ENCODE results near the gene UBXN11. TPM values are rescaled to one million over a fixed set of nuclear protein-coding genes. Genes with fewer than 3 reads are reported as not detected.

The UBXN11 gene, protein sequence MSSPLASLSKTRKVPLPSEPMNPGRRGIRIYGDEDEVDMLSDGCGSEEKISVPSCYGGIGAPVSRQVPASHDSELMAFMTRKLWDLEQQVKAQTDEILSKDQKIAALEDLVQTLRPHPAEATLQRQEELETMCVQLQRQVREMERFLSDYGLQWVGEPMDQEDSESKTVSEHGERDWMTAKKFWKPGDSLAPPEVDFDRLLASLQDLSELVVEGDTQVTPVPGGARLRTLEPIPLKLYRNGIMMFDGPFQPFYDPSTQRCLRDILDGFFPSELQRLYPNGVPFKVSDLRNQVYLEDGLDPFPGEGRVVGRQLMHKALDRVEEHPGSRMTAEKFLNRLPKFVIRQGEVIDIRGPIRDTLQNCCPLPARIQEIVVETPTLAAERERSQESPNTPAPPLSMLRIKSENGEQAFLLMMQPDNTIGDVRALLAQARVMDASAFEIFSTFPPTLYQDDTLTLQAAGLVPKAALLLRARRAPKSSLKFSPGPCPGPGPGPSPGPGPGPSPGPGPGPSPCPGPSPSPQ
- total RNA-seq: 1.9 TPM in 2 replicates

DNA sequence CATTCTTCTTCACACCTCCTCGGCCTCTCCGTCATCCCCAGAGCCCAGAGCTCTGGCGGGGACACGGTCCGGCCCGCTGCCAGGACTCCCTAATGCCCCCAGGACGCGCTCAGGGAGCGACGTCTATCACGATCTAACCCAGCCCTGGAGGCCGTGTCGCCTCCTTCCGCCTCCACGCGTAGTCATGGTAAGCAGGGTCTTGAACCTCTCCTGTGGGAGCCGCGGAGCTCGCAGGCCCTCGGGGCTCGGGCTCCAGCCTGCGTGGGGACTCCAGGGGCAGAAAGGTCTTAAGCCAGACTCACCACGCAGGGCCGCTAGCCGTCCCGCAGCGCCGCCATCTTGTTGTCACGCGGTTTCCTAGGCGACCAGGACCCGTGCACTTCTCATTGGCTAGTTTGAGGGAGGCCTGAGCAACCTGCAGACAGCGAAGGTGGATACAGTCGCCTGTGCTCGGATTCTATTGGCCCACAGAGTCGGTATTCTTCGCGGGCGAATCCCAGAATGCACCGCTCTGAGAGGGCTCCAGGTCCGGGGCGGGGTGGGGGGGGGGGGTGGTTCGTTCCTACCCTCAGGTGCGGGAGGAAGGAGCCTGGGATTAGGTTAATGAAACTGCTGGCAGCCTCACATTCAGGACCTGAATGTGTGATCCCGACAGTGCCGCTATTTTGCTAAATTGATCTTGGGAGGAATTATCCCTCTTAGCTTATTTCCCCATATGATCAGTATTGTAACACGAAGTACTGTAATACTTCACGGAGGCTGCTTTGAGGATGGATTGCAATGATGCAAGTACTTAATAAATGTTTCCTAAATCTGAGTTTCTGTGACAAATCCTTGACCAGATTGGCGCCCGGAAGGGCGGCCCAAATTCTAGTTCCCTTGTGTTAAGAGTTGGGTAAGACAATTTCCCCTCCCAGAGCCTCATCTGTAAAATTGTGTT lies at the start of gene UBXN11:
TSS of gene UBXN11 (minus strand) at position 347 of the 940 bp plus-strand sequence. CDS start 3,753 bp downstream, outside the sequence.

DNA sequence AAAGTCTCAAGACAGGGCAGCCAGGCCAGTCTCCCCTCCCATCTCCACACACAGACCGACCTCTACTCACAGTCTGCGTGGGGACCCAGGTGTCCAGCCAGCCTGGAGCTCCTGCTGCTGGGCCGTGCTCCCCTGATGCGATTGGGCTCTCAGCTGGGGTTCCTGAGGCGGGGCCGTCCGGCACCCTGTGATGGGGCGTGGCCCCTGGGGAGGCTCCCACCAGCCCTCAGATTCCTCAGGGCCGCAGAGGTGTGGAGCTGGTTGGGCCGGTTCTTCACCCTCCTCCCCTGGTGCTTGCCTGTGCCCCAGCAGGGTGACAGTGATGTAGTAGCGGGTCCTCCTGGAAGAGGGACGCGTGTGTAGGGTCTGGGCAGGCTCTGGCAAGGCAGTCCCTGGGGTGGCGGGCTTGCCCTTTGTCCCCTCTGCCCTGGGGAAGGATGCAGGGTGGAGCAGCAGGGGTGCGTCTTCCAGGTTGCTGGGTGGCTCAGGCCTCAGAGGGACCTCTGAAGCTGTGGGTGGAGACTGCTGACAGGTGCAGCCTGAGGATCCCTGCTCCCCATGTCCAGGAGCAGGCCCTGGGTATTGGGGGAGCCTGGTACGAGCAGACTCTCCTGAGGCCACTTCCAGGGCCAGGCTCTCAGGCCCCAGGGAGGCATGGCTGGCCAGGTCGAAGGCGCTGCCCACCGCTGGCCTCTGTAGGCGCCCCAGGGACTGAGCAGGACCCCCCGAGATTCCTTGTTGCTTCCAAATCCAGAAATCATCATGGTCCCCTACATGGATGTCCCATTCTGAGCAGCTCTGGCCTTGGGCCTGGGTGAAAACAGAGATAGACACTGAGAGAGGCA lies 47.8 kb upstream of the UBXN11 start, which contains the start of gene CRYBG2:
TSS of gene CRYBG2 (minus strand) at position 155 of the 845 bp plus-strand sequence. CDS start 7,473 bp downstream, outside the sequence.

DNA sequence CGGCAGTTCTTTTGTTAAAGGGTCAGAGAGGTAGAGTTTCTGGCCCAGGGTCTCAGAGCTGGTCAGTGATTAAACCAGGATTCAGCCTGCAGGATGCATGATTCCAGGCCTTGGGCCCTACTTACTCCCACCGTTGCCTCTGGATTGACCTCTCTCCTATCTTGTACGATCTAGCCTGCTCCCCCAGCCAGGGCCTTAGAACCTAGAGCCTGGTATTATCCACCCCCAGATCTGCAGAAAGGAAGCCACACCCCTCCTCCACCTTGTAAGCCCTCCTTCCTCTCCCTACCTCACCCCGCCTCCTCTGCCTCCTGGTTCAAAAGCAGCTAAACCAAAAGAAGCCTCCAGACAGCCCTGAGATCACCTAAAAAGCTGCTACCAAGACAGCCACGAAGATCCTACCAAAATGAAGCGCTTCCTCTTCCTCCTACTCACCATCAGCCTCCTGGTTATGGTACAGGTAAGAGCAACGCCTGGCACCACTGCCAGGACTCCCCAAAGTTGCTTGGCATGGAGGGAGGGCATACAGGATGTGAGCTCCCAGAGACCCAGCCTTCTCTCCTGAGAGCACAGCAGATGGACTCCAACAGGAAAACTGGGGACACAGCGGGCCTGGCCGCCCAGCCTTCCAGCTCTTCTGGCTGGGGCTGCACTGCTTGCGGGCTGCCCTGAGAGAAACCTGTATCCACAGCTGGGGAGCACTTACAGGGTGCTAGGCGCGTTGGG lies 11.3 kb upstream of the UBXN11 start, which contains the start of gene CD52:
TSS of gene CD52 (plus strand) at position 347 of the 726 bp plus-strand sequence. CDS start at position 407, 60 bp downstream.

DNA sequence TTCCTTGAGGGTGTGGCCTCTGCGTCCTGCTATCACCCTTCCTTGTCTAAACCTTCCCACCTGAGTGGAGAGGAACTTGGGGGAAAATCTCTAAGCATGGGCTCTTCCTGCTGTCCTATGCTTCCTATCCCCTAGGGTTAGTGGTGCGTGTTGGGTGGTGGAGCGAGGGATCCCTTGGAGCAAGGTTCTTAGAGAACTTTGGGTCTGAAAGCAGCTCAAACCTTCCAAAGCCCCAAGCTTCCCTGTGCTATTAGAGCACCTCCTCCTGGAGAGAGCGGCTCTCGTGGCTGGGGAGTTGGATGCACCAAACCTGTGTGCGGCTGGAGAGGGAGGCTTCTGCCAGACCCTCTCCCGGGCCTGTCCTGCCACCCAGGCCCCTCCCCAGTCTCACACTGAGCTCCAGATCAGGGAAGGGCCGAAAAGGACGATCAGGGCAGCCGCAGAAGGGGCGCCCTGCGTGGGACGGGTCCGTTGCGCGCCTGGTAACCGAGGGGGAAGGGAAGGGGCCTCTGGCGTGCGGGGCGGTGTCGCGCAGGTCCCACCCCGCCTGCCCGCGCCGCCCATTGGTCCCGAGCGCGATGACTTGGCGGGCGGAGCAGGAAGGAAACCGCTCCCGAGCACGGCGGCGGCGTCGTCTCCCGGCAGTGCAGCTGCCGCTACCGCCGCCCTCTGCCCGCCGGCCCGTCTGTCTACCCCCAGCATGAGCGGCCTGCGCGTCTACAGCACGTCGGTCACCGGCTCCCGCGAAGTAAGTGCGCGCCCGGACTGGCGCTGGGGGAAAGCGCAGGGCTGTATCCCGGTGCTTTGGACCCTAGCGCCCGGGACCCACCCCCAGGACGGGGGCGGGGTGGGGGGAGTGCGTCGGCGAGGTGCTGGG lies 26.7 kb downstream of the UBXN11 start, which contains the start of gene SH3BGRL3:
TSS of gene SH3BGRL3 (plus strand) at position 631 of the 877 bp plus-strand sequence. CDS start at position 701, 70 bp downstream.

DNA sequence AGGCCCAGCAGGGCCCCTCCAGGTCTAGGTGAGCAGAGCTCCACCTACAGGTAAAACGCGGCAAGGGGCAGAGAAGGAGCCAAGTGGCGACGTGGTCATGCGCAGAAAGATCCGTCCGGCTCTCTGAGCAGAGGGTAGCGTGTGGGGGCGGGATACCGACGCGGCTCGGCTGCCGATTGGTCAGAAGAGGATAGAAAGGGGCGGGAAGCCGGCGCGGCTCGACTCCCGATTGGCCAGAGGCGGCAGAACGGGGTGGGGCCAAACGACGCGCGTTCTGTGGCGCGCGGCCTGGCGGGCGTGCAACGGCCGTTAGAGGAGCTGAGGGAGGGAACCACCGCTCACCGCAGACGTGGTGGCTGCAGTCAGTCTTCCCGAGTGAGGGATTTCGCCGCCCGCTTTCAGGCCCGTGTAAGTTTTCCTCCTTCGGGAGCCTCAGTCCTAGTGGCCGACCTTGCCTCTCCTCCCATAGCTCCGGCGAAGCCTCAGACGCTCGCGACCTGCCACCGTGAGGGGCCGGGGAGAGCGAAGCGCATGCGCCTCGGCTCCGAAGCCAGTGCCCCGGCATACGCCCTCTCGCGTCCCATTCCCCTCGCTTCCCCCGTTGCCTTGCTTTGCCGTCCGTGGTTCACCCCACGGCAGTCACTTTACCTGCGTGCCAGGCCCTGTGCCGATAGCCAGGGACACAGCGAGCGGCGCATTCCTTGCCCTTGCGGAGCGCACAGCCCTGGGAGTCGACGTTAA lies 72.4 kb downstream of the UBXN11 start, which contains the start of gene CEP85:
TSS of gene CEP85 (plus strand) at position 298 of the 741 bp plus-strand sequence. CDS start 5,584 bp downstream, outside the sequence.

Other genes with a start within 250 kb of the UBXN11 start
- gene TRIM63, start 239.0 kb downstream of the UBXN11 start, total RNA-seq: not detected in 2 replicates
- 3.6 and 6.1 TPM in 2 replicates for gene PDIK1L, start 194.8 kb downstream of the UBXN11 start, total RNA-seq
- 3.7 and 4.7 TPM in 2 replicates for gene FAM110D, start 147.6 kb downstream of the UBXN11 start, total RNA-seq
- not detected in 2 replicates for gene C1orf232, start 137.7 kb downstream of the UBXN11 start, total RNA-seq
- gene ZNF593, start 136.7 kb downstream of the UBXN11 start, total RNA-seq: 41.5 and 57.4 TPM in 2 replicates
- gene ZNF593OS, start 134.8 kb downstream of the UBXN11 start, total RNA-seq: 0.33 TPM in 1 of 2 replicates, not detected in the other
- not detected in 2 replicates for gene CNKSR1, start 129.1 kb downstream of the UBXN11 start, total RNA-seq
- not detected in 2 replicates for gene CATSPER4, start 116.0 kb downstream of the UBXN11 start, total RNA-seq
- gene CEP85, start 72.4 kb downstream of the UBXN11 start, total RNA-seq: 9.5 and 13.4 TPM in 2 replicates
- gene SH3BGRL3, start 26.6 kb downstream of the UBXN11 start, total RNA-seq: 232 and 233 TPM in 2 replicates
- not detected in 2 replicates for gene CD52, start 11.3 kb upstream of the UBXN11 start, total RNA-seq
- not detected in 2 replicates for gene CRYBG2, start 47.5 kb upstream of the UBXN11 start, total RNA-seq
- gene ZNF683, start 66.1 kb upstream of the UBXN11 start, total RNA-seq: not detected in 2 replicates
- not detected in 2 replicates for gene LIN28A, start 104.2 kb upstream of the UBXN11 start, total RNA-seq
- 53.6 and 59.0 TPM in 2 replicates for gene DHDDS, start 125.7 kb upstream of the UBXN11 start, total RNA-seq
- gene HMGN2, start 165.8 kb upstream of the UBXN11 start, total RNA-seq: 462 and 532 TPM in 2 replicates
- 19.1 and 21.0 TPM in 2 replicates for gene RPS6KA1, start 223.1 kb upstream of the UBXN11 start, total RNA-seq

Data from mammary microvascular endothelial cell (primary cell).